RWPE2 (cell line): ENCODE measurements around the gene EDAR.

ENCODE experiments used
- ATAC-seq: fragments of 200-7000 bp; cut with Tn5 transposase; 3 replicates; pipeline ENCODE4 v1.9.1; 2021; ENCODE audit warnings: low read depth
- DNase-seq: peaks from one replicate; pipeline ENCODE4 v3.0.0-alpha.2; 2020; ENCODE audit warnings: low spot score
- H3K27ac ChIP-seq: fragments of 450-650 bp; 2 replicates; pipeline ENCODE4 v1.5.1; 2017; ENCODE audit warnings: mild to moderate bottlenecking; ENCODE audit not compliant: poor library complexity, severe bottlenecking
- H3K27me3 ChIP-seq: fragments of 250-450 bp; sonication (Bioruptor Pico); 2 replicates; pipeline ENCODE4 v1.5.1; 2021; ENCODE audit warnings: mild to moderate bottlenecking, moderate library complexity; ENCODE audit not compliant: insufficient read depth, poor library complexity, severe bottlenecking
- H3K36me3 ChIP-seq: fragments of 250-450 bp; sonication (Bioruptor Pico); 2 replicates; pipeline ENCODE4 v1.5.1; 2020; ENCODE audit warnings: low read depth, mild to moderate bottlenecking, moderate library complexity
- H3K4me1 ChIP-seq: fragments of 250-450 bp; sonication (Bioruptor Pico); 2 replicates; pipeline ENCODE4 v1.5.1; 2021; ENCODE audit warnings: mild to moderate bottlenecking, moderate library complexity; ENCODE audit not compliant: insufficient read depth, poor library complexity, severe bottlenecking
- H3K4me3 ChIP-seq: fragments of 250-450 bp; sonication (Bioruptor Pico); 2 replicates; pipeline ENCODE4 v1.5.1; 2021; ENCODE audit warnings: mild to moderate bottlenecking, moderate library complexity; ENCODE audit not compliant: severe bottlenecking
- H3K9me3 ChIP-seq: fragments of 250-450 bp; sonication (Bioruptor Pico); 2 replicates; pipeline ENCODE4 v1.5.1; 2021; ENCODE audit warnings: mild to moderate bottlenecking, moderate library complexity; ENCODE audit not compliant: severe bottlenecking
- CTCF ChIP-seq: fragments of 450-650 bp; IDR thresholded peaks from one replicate; pipeline ENCODE4 v1.5.1; 2017; ENCODE audit warnings: mild to moderate bottlenecking, moderate library complexity; ENCODE audit not compliant: poor library complexity, severe bottlenecking

EDAR gene

GRCh38 chr2:108949316-108950239 is 39.4 kb downstream of the EDAR start:
- no peaks in the 10 kb centered on the region for H3K27me3 ChIP-seq
- DNase-seq (no peak), ATAC-seq (no peak)
- peaks cover 5% of the 10 kb centered on the region for H3K9me3 ChIP-seq
- no peak overlapping the region for H3K27ac ChIP-seq
- TF ChIP-seq CTCF = no peak
- H3K4me1 ChIP-seq = no peaks in the 10 kb centered on the region
- no peak overlapping the region for H3K4me3 ChIP-seq
- no peaks in the 10 kb centered on the region for H3K36me3 ChIP-seq

- TF ChIP-seq CTCF = no peak
- ATAC-seq = no peak
- H3K9me3 ChIP-seq = peaks cover 5% of the 10 kb centered on the region
These were observed 41.6 kb downstream of the EDAR start for GRCh38 chr2:108947271-108947907.

GRCh38 chr2:108946442-108946841 is 42.6 kb downstream of the EDAR start:
- no peaks in the 10 kb centered on the region for H3K4me1 ChIP-seq
- no peak for ATAC-seq
- no peak for TF ChIP-seq CTCF
- no peak overlapping the region for H3K4me3 ChIP-seq
- peaks cover 5% of the 10 kb centered on the region for H3K9me3 ChIP-seq
- H3K27ac ChIP-seq = no peak overlapping the region
- no peaks in the 10 kb centered on the region for H3K36me3 ChIP-seq
- no peaks in the 10 kb centered on the region for H3K27me3 ChIP-seq
- no peak for DNase-seq

More at GRCh38 chr2:108947271-108947907, 41.6 kb downstream of the EDAR start:
- H3K4me1 ChIP-seq = no peaks in the 10 kb centered on the region
- H3K27me3 ChIP-seq = no peaks in the 10 kb centered on the region
- no peaks in the 10 kb centered on the region for H3K36me3 ChIP-seq
- no peak overlapping the region for H3K27ac ChIP-seq
- no peak for DNase-seq
- no peak overlapping the region for H3K4me3 ChIP-seq

- no peak for DNase-seq
These were observed 43.1 kb downstream of the EDAR start for GRCh38 chr2:108945969-108946368.

More at GRCh38 chr2:108945969-108946368, 43.1 kb downstream of the EDAR start:
- Histone ChIP-seq H3K4me1 (no peaks in the 10 kb centered on the region), H3K27ac (no peak overlapping the region), H3K27me3 (no peaks in the 10 kb centered on the region), H3K36me3 (no peaks in the 10 kb centered on the region), H3K9me3 (peaks cover 5% of the 10 kb centered on the region), H3K4me3 (no peak overlapping the region)
- TF ChIP-seq CTCF = no peak
- no peak for ATAC-seq
